SKM-1 (cell line): ENCODE data around the gene SYS1.
A peak's percentile ranks its signal among the peaks of the same experiment; 100 is the strongest.

Experiments
- DNase-seq: peaks from one replicate; lab custom pipeline; 2025; ENCODE audit not compliant: unreplicated experiment; lab: John Stamatoyannopoulos, UW

The SYS1 gene

GRCh38 chr20:45362804-45363610, at the start of gene SYS1:
Gene SYS1 (plus strand): TSS chr20:45363156. CDS start chr20:45363532, 376 bp downstream.
- DNase-seq: peak; percentile 99

- no peak for DNase-seq
Measured at GRCh38 chr20:45313943-45314342, 49.0 kb upstream of the SYS1 start.

- no peak for DNase-seq
Measured at GRCh38 chr20:45315672-45316071, 47.3 kb upstream of the SYS1 start.

GRCh38 chr20:45316150-45317080, 46.5 kb upstream of the SYS1 start:
- DNase-seq: no peak

GRCh38 chr20:45317826-45318225, 45.1 kb upstream of the SYS1 start:
- DNase-seq: no peak

- no peak for DNase-seq
Measured at GRCh38 chr20:45318386-45318939, 44.5 kb upstream of the SYS1 start.

GRCh38 chr20:45318948-45319347, 44.0 kb upstream of the SYS1 start:
- no peak for DNase-seq

GRCh38 chr20:45320948-45321595, 41.9 kb upstream of the SYS1 start:
- DNase-seq: peak; percentile 74

GRCh38 chr20:45322952-45323383, 40.0 kb upstream of the SYS1 start:
- DNase-seq: no peak

- no peak for DNase-seq
Measured at GRCh38 chr20:45323731-45324130, 39.2 kb upstream of the SYS1 start.

- no peak for DNase-seq
Measured at GRCh38 chr20:45325371-45325770, 37.6 kb upstream of the SYS1 start.

- no peak for DNase-seq
Measured at GRCh38 chr20:45328451-45328850, 34.5 kb upstream of the SYS1 start.

GRCh38 chr20:45329497-45330319, 33.2 kb upstream of the SYS1 start:
- DNase-seq: no peak

GRCh38 chr20:45330476-45330875, 32.5 kb upstream of the SYS1 start:
- no peak for DNase-seq

- DNase-seq: no peak
Measured at GRCh38 chr20:45336530-45337366, 26.2 kb upstream of the SYS1 start.

- DNase-seq: no peak
Measured at GRCh38 chr20:45337367-45338120, 25.4 kb upstream of the SYS1 start.

GRCh38 chr20:45338121-45339030, 24.6 kb upstream of the SYS1 start:
- DNase-seq: no peak

GRCh38 chr20:45339084-45339483, 23.9 kb upstream of the SYS1 start:
- no peak for DNase-seq
